Measurements from ENCODE around the gene TICAM1. TPM values are rescaled to one million over a fixed set of nuclear protein-coding genes. Genes with fewer than 3 reads are reported as not detected.
"Not testable (repeated sequence)": the region's sequence is repeated elsewhere in the genome, so short reads cannot be mapped to it uniquely, and the experiment has no call there.

Gene TICAM1
- total and polyA plus RNA-seq, 2 of the 13 experiments (the other 11 are each of a cell fraction or from before 2014, with no cell fraction given) = 0.33 to 0.95 TPM

GRCh38 chr19:4847190-4847973, 15.9 kb upstream of the TICAM1 start:
- POLR2A ChIA-PET = interaction anchor here (0.5 kb wide), 1 partner anchor 38 kb away, joined by 3 read pairs; no protein-coding TSS in a partner anchor
- TF ChIP-seq ZNF121 (CRISPR knock-in tag; IDR thresholded peaks at IDR 0.05) (0 out of 2 replicates have a peak, but pooled peaks have one; percentile 45), ZNF354B (CRISPR knock-in tag; IDR thresholded peaks at IDR 0.05) (no peak), HHEX (CRISPR knock-in tag; IDR thresholded peaks at IDR 0.05) (no peak), ZNF737 (CRISPR knock-in tag; IDR thresholded peaks at IDR 0.05; ENCODE audit: borderline replicate concordance) (no peak), RBFOX2 (IDR thresholded peaks at IDR 0.05; ENCODE audit: low read depth, low read length) (0 out of 2 replicates have a peak, but pooled peaks have one; percentile 31), SIN3A (IDR thresholded peaks at IDR 0.05; ENCODE audit: borderline replicate concordance, low read depth, low read length) (no peak), AGO2 (optimal IDR thresholded peaks at IDR 0.05; ENCODE audit: low read depth, low read length) (peak; percentile 33)
- BruUV-seq (replicated peaks) = no TSS peak
- CTCF ChIA-PET (ENCODE audit: low intra/inter-chr PET ratio, low total read pairs) = no interaction called here
- Histone ChIP-seq H3K9me3 (ENCODE audit: low read length) (no peaks in the 10 kb centered on the region), H3K4me3 (replicated peaks in 1 of 3; ENCODE audit: insufficient read depth in 1 of 3, low read depth in 2 of 3, low read length in 3 of 3) (no peak overlapping the region), H3K4me2 (ENCODE audit: low read depth, low read length) (no peak overlapping the region), H3K9ac (ENCODE audit: insufficient read depth, low read depth, low read length) (no peak overlapping the region), H3K27ac (ENCODE audit: extremely low read length, insufficient read depth, low read length) (no peak overlapping the region), H3K79me2 (ENCODE audit: insufficient read depth, low read length) (no peaks in the 10 kb centered on the region), H3K27me3 (ENCODE audit: control insufficient read depth in 1 of 2, insufficient read depth in 2 of 2, low read length in 2 of 2) (no peaks in the 10 kb centered on the region), H2AFZ (ENCODE audit: low read length) (no peak overlapping the region), H4K20me1 (ENCODE audit: insufficient read depth, low read length) (no peaks in the 10 kb centered on the region), H3K4me1 (ENCODE audit: insufficient read depth, low read length) (peaks cover 43% of the 10 kb centered on the region), H3K36me3 (replicated peaks in 1 of 2; ENCODE audit: control insufficient read depth in 1 of 2, insufficient read depth in 2 of 2, low read length in 2 of 2) (peaks cover 12 to 36% of the 10 kb centered on the region in 2 experiments; a peak in 4 of 5 replicates)
- FAIRE-seq = no peak
- intact Hi-C loops (cut with micrococcal nuclease; ENCODE audit: unreplicated experiment) (no loop called here), in situ Hi-C loops (cut with HindIII; ENCODE audit: extremely low pct_ligation_motif_present, low pct_unique_long_range_greater_than_20kb) (no loop called here)
- no peak for ATAC-seq
- WGBS (ENCODE audit: low lambda C conversion rate) = 97% methylated on average over 23 of the region's 23 CpGs
- no peak for DNase-seq (ENCODE audit: low spot score)

- peaks cover 16 to 33% of the 10 kb centered on the region in 2 experiments; a peak in 4 of 5 replicates for H3K36me3 ChIP-seq (replicated peaks in 1 of 2; ENCODE audit: control insufficient read depth in 1 of 2, insufficient read depth in 2 of 2, low read length in 2 of 2)
- 99% methylated on average over 8 of the region's 9 CpGs for WGBS (ENCODE audit: low lambda C conversion rate)
- CTCF ChIA-PET (ENCODE audit: low intra/inter-chr PET ratio, low total read pairs) = not testable (repeated sequence)
Measured at GRCh38 chr19:4845975-4846374, 14.5 kb upstream of the TICAM1 start.

More at GRCh38 chr19:4845975-4846374, 14.5 kb upstream of the TICAM1 start:
- H4K20me1 ChIP-seq (ENCODE audit: insufficient read depth, low read length); H3K4me2 ChIP-seq (ENCODE audit: low read depth, low read length); H3K4me3 ChIP-seq (replicated peaks in 1 of 3; ENCODE audit: insufficient read depth in 1 of 3, low read depth in 2 of 3, low read length in 3 of 3); H3K9me3 ChIP-seq (ENCODE audit: low read length); H3K79me2 ChIP-seq (ENCODE audit: insufficient read depth, low read length); in situ Hi-C loops (cut with HindIII; ENCODE audit: extremely low pct_ligation_motif_present, low pct_unique_long_range_greater_than_20kb); POLR2A ChIA-PET; H2AFZ ChIP-seq (ENCODE audit: low read length); H3K9ac ChIP-seq (ENCODE audit: insufficient read depth, low read depth, low read length); DNase-seq (ENCODE audit: low spot score); ATAC-seq; H3K27ac ChIP-seq (ENCODE audit: extremely low read length, insufficient read depth, low read length); BruUV-seq (replicated peaks); FAIRE-seq; H3K27me3 ChIP-seq (ENCODE audit: control insufficient read depth in 1 of 2, insufficient read depth in 2 of 2, low read length in 2 of 2); intact Hi-C loops (cut with micrococcal nuclease; ENCODE audit: unreplicated experiment): not testable (repeated sequence)
- H3K4me1 ChIP-seq (ENCODE audit: insufficient read depth, low read length) = peaks cover 45% of the 10 kb centered on the region

Measured in HepG2 (cell line).